ENCODE results near the gene NXPH1. TPM values are rescaled to one million over a fixed set of nuclear protein-coding genes. Genes with fewer than 3 reads are reported as not detected.

The NXPH1 gene
- total and polyA plus RNA-seq, 9 of the 15 experiments (the other 6 are each of a cell fraction or from before 2014, with no cell fraction given): 0.16 TPM; not detected in 8

DNA sequence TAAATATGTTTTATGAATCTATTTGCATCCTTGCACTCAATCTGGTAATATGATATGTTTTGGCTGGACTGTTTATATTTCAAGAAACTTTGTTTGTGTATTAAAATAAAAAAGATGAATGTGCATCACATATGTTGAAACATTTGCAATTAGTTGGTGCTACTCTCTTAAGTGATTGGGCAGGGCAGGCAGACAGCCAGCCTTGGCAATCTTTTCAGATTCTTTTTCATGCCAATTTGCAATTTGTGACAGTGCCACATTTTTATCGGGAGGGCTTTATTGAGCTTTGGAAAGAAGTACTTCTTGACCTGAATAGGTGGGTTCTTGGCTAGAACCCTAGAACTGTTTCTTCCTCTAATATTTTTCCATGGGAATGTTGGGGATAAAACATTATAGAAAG, 152.2 kb downstream of the NXPH1 start (continued):
- TF ChIP-seq, protein P1, sequence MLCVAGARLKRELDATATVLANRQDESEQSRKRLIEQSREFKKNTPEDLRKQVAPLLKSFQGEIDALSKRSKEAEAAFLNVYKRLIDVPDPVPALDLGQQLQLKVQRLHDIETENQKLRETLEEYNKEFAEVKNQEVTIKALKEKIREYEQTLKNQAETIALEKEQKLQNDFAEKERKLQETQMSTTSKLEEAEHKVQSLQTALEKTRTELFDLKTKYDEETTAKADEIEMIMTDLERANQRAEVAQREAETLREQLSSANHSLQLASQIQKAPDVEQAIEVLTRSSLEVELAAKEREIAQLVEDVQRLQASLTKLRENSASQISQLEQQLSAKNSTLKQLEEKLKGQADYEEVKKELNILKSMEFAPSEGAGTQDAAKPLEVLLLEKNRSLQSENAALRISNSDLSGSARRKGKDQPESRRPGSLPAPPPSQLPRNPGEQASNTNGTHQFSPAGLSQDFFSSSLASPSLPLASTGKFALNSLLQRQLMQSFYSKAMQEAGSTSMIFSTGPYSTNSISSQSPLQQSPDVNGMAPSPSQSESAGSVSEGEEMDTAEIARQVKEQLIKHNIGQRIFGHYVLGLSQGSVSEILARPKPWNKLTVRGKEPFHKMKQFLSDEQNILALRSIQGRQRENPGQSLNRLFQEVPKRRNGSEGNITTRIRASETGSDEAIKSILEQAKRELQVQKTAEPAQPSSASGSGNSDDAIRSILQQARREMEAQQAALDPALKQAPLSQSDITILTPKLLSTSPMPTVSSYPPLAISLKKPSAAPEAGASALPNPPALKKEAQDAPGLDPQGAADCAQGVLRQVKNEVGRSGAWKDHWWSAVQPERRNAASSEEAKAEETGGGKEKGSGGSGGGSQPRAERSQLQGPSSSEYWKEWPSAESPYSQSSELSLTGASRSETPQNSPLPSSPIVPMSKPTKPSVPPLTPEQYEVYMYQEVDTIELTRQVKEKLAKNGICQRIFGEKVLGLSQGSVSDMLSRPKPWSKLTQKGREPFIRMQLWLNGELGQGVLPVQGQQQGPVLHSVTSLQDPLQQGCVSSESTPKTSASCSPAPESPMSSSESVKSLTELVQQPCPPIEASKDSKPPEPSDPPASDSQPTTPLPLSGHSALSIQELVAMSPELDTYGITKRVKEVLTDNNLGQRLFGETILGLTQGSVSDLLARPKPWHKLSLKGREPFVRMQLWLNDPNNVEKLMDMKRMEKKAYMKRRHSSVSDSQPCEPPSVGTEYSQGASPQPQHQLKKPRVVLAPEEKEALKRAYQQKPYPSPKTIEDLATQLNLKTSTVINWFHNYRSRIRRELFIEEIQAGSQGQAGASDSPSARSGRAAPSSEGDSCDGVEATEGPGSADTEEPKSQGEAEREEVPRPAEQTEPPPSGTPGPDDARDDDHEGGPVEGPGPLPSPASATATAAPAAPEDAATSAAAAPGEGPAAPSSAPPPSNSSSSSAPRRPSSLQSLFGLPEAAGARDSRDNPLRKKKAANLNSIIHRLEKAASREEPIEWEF (CRISPR knock-in tag; IDR thresholded peaks at IDR 0.05): no peak
- TF ChIP-seq FOXA3 (CRISPR knock-in tag; conservative IDR thresholded peaks at IDR 0.05 in 1 of 2, IDR thresholded peaks at IDR 0.05 in 1 of 2): no peak
- no peak for TF ChIP-seq NELFE (IDR thresholded peaks at IDR 0.05; ENCODE audit: insufficient read depth, insufficient read length)
- no peak for TF ChIP-seq XRCC4 (IDR thresholded peaks at IDR 0.05; ENCODE audit: extremely low read depth, insufficient read depth, insufficient read length)
- TF ChIP-seq MTA2 (IDR thresholded peaks at IDR 0.05; ENCODE audit: low read depth): no peak
- no peak for TF ChIP-seq ZNF644 (tag; IDR thresholded peaks at IDR 0.05; ENCODE audit: low read depth)
- no peak for TF ChIP-seq ZMIZ1 (IDR thresholded peaks at IDR 0.05; ENCODE audit: low read depth in 2 of 2, low read length in 2 of 2)
